GM21529 (cell line): Measurements from ENCODE around the gene CLEC16A.
A peak's percentile ranks its signal among the peaks of the same experiment; 100 is the strongest.
"Not testable (repeated sequence)": the region's sequence is repeated elsewhere in the genome, so short reads cannot be mapped to it uniquely, and the experiment has no call there.

Source experiments
- ATAC-seq: cut with Tn5 transposase; IDR thresholded peaks from one replicate; pipeline ENCODE4 v1.9.1; 2021; ENCODE audit not compliant: unreplicated experiment

CLEC16A gene

DNA sequence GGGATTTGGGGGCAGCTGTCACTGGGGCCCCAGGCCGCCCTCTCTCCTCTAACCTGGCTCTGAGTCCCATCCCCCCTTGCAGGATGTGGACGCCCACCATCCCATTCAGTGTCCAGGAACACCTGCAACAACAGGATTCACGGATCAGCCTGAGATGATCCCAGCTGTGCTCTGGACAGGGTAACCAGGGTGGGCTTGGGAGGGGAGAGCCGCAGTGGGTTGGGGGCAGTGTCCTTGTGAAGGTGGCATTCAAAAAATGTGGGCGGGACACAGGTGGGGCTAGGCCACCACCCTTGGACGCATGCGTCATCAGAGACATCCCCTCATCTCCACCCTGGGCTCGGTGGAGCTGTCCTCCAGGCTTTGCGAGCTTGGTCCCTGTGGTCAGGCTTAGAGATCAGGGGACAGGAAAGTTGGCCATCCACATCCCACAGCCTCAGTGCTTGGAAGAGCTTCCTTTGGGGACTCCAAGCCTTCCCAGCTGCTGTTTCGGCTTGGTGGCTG lies 21.2 kb upstream of the CLEC16A start:
- no peak for ATAC-seq

GRCh38 chr16:10923650-10924214 lies 20.6 kb upstream of the CLEC16A start:
- ATAC-seq, result no peak

DNA sequence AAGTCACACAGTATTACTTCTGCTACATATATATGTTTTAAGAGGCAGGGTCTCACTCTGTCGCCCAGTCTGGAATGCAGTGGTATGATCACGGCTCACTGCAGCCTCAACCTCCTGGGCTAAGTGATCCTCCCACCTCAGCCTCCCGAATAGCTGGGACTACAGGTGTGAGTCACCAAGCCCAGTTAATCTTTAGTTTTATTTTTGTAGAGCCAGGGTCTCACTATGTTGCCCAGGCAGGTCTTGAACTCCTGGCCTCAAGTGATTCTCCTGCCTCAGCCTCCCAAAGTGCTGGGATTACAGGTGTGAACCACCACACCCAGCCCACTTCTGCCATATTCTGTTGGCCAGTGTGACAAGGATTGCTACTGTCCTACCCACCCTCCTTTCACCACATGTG lies 19.1 kb upstream of the CLEC16A start:
- ATAC-seq, result not testable (repeated sequence)

DNA sequence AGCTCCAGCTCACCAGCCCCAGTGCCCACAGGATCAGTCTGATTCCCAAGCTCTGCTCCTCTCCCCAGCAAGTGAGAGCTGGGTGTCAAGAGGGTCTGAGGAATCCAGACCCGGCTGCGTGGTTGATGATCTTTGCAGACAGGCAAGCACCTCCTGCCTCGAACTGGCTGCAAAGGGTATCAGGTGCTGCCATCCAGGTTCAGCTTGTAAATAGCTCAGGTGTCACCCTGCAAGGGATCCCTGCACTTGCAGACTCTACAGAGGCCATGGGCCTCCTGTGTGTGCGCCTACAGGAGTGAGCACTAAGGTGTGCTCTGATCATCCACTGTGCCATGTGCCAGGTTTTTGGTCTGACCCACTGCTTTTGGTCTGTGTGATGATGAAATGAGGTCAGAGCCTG lies 18.3 kb upstream of the CLEC16A start:
- no peak for ATAC-seq

DNA sequence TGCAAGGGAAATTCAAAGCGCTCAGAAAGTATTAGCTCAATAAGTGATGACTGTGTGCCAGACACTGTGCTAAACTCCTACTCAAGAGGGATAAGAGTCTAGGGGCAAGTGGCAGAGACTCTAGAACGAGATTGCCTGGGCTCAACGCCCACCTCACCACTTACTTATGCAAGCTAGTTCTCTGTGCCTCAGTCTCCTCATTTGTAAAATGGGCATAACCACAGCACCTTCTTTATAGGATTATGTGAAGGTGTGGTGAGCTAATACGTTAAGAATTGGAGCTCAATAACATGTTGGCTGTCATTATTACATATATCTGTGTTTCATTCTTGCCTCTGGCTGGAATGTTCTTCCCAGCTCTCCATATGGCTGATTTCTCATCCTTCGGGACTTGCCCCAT lies 17.5 kb upstream of the CLEC16A start:
- no peak for ATAC-seq

- ATAC-seq, result no peak
Observed at GRCh38 chr16:10927497-10928112, 16.8 kb upstream of the CLEC16A start.

DNA sequence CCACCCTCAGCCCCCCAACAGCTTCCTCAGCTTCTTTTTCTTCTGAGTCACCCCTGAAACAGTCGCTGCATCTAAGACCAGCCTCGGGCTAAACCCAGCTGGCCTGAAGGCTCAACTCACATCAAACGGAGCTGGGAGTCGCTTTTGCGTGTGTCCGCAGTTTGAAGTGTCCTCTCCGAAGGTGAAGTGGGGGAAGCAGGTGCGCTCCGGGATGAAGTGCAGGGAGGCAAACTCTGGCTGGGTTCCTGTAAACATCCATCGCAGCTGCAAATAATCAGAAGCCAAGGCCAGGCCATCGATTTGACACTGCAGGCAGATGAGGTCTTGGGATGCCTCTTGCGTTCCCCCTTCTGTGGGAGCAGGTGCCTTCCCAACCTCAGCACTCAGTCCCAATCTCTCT lies 15.3 kb upstream of the CLEC16A start:
- not testable (repeated sequence) for ATAC-seq

DNA sequence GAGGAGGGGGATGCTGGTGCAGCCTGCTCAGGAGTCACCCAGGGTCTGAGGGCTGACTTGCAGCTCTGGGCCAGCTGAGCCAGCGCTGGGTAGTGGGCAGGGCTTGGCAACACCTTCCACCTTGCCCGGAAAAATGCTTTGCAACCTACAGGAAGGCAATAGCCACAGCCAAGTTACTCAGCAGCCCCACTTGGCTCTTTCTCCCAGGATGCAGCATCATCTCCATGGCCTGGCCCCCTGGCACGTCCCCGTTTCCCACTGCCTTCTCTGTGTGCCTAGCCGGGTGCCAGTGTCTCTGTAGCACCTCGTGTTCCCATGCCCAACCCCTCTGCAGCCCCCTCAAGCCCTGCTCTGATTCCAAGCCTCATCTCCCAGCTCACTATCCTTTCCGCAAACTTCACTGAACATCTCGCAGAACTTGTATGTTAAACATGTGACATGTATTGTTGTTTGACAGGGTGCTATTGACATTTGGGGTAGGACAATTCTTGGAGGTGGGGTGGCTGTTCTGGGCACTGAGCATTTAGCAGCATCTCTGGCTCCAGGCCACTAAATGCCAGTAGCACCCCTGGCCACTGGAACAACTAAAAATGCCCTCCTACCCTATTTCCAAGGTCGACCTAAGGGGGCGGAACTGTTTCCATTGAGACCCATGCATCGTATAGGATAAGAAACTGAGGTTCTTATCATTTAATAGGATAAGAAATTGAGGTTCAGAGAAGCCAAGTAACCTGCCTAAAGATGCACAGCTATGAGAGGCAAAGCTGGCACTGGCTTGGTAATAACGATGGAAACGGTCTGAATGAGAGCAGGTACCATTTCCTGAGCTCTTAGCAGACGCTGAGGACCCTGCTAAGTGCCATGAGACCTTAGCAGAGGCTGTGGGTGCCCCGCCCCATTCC lies 14.3 kb upstream of the CLEC16A start:
- no peak for ATAC-seq

DNA sequence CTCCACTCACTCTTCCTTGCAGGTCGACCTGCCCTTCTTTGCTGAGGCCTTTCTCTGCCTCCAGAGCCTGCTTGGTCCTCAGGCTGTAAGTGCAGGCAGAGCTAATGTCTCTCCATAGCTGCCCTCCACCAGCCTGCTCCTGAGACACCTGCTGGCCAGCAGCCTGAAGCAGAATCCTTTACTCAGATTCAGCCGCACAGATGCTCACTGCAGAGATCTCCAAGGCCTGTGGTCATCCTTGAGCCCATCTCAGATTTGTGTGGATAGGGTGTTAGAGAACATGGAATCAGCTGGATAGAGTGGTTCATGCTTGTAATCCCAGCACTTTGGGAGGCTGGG lies 13.6 kb upstream of the CLEC16A start:
- no peak for ATAC-seq

GRCh38 chr16:10931134-10931533 lies 13.2 kb upstream of the CLEC16A start:
- no peak for ATAC-seq

GRCh38 chr16:10931977-10932632 lies 12.3 kb upstream of the CLEC16A start:
- no peak for ATAC-seq

DNA sequence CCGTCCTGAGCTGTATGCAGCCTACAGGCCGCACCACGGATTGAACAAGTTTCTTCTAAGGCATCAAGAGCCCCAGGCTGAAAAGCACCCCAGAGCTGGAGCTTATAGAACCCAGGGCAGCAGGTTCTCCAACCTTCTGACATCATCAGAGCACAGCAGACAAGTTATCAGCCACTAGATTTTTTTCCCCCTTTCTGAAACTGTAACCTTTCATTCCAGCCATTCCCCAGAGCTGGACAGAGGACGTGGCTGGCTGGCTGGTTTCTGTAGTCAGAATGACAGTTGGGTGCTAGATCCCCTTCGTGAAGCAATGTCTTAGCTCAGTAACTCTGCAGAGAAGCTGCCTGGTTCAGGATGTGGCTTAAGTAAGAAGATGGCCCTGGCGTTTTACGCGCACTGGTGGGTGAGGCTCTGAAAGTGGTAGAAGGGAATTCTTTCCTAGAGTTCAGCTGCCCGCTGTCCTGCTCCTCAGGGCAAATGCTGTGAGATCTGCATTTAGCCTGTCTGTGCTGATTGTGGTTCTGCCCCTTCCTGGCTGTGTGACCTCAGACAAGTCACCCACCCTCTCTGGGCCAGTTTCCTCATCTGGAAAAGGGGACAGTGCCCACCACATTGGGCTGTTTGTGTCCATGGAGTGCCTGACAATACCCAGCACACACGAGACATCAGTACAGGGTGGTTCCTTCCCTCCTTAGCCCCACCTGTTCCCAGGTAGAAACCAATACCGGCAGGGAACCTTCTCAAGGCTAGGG lies 11.2 kb upstream of the CLEC16A start:
- no peak for ATAC-seq

DNA sequence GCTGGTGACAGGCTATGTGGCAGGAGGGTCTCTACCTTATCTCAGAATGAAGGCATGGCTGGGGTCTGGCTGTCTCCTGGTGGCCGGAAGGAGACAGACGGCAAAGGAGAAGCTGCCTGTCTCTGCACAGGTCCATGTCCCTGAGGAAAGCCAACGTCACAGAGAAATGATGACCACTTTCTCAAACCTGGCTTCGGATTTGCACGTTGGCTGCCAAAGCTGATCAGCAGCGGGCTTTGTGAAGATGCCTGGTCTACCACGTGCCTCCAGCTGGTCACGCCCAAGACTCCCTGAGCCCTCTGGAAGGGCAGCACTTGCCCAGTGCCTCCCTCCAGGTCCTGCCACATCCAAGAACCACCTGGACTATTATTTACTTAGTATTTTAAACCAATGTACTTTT lies 10.5 kb upstream of the CLEC16A start:
- no peak for ATAC-seq

GRCh38 chr16:10934325-10935107 lies 9.8 kb upstream of the CLEC16A start:
- no peak for ATAC-seq

- ATAC-seq, result no peak
Observed at GRCh38 chr16:10935226-10935915, 9.0 kb upstream of the CLEC16A start.

GRCh38 chr16:10936272-10936984 lies 7.9 kb upstream of the CLEC16A start:
- no peak for ATAC-seq

DNA sequence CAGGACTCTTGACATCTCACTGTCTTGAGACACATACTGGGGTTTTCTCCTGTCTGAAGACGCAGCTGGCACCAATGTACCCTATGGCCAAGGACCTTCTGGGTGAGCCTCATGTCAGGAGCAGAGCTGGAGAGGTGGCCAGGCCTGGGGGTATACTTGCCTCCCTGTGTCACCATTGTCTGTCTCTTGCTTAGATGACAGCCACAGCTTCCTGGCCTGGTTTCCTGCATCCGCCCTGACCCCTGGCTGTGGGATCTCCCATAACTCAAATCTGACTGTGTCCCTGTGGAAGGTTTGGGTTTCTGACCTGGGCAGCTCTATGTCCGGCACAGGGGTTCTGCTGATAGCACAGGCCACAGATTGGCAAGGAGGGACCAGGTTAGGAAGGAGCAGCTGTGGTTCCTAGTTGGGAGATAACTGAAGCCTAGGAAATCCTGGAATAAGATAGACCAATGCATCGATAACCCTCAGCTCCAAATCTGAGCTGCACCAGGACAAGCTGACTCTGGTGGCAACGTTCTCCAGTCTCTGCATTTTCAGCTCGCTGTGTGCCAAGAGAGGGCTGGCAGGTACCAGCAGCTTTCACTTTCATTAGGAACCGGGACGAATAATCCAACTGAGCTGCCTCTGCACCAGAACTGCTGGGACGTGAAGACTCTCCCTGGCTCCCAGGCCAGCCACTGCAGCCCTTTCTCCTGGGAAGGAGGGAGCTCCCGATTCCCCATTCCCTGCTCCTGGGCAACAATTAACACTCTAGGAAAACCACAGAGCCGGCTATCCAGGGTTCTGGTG lies 7.1 kb upstream of the CLEC16A start:
- no peak for ATAC-seq

GRCh38 chr16:10938321-10938720 lies 6.0 kb upstream of the CLEC16A start:
- peak; percentile 28 for ATAC-seq
